Esophagus muscularis mucosa (tissue), 4 donors: ENCODE results near the gene DMD.
"Not testable (repeated sequence)": the region's sequence is repeated elsewhere in the genome, so short reads cannot be mapped to it uniquely, and the experiment has no call there.

Experiments
- CTCF ChIP-seq, 3 experiments: fragments of 200-600 bp in 2 of 3; fragments of 450-650 bp in 1 of 3; sonication (generic) in 2 of 3; IDR thresholded peaks; one replicate each; pipeline ENCODE4 v1.5.1; 2017 to 2019; ENCODE audit warnings: antibody characterized with exemption in 3 of 3, mild to moderate bottlenecking in 2 of 3, moderate library complexity in 1 of 3
- EP300 ChIP-seq: sonication (generic); formaldehyde crosslinking; IDR thresholded peaks from one replicate; pipeline ENCODE4 v1.6.1; 2017; ENCODE audit warnings: antibody characterized with exemption
- POLR2AphosphoS5 ChIP-seq, 2 donors: sonication (generic); formaldehyde crosslinking; IDR thresholded peaks; one replicate each; pipeline ENCODE4 v1.6.1; 2017; ENCODE audit warnings: antibody characterized with exemption in 2 of 2

- TF ChIP-seq EP300; POLR2AphosphoS5 (IDR thresholded peaks at IDR 0.05); CTCF (IDR thresholded peaks at IDR 0.05): not testable (repeated sequence)
Observed at GRCh38 chrX:31377821-31378220, 1833.5 kb downstream of the DMD start.
